Stomach smooth muscle (tissue), 2 donors: ENCODE data around the gene ACP4.
"Not testable (repeated sequence)": the region's sequence is repeated elsewhere in the genome, so short reads cannot be mapped to it uniquely, and the experiment has no call there.

Source experiments
- H3K27ac ChIP-seq: one replicate; pipeline ENCODE4 v1.7.0; 2013; ENCODE audit warnings: mild to moderate bottlenecking, low read length, inconsistent platforms
- H3K27me3 ChIP-seq, 2 donors: one replicate each; pipeline ENCODE4 v1.7.0; 2013; ENCODE audit warnings: low read length in 2 of 2; ENCODE audit not compliant: insufficient read depth in 2 of 2, control insufficient read depth in 1 of 2
- H3K36me3 ChIP-seq, 2 donors: one replicate each; pipeline ENCODE4 v1.7.0; 2013; ENCODE audit warnings: low read length in 2 of 2; ENCODE audit not compliant: control insufficient read depth in 2 of 2, insufficient read depth in 2 of 2
- H3K4me1 ChIP-seq: one replicate; pipeline ENCODE4 v1.7.0; 2013; ENCODE audit warnings: low read length; ENCODE audit not compliant: control insufficient read depth, insufficient read depth
- H3K4me3 ChIP-seq, 2 donors: one replicate each; pipeline ENCODE4 v1.7.0; 2013; ENCODE audit warnings: low read length in 2 of 2
- H3K9ac ChIP-seq, 2 donors: one replicate each; pipeline ENCODE4 v1.7.0; 2013; ENCODE audit warnings: low read length in 2 of 2, mild to moderate bottlenecking in 1 of 2
- H3K9me3 ChIP-seq, 2 donors: one replicate each; pipeline ENCODE4 v1.7.0; 2013; ENCODE audit warnings: low read length in 2 of 2; ENCODE audit not compliant: control insufficient read depth in 2 of 2
- donor health status: healthy.
- donor health status: Pancreatic carcinoma.

ACP4 gene

DNA sequence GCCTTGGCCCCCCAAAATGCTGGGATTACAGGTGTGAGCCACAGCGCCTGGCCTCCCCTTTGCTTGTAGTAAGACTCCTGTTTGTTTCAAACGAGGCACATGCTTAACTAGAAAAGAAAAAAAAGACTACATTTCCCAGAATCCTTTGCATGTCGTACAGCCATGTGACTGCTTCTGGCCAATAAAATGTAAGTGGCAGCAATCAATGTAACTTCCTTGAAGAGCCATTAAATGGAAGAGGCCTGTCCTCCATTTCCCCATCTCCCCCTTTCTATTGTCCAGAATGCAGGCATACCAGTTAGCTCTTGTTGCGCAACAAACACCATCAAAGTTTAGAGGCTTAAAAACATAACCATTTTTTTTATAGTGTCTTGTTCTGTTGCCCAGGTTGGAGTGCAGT is 30.3 kb upstream of the ACP4 start:
- H3K4me1 ChIP-seq = no peaks in the 10 kb centered on the region
- no peaks in the 10 kb centered on the region for H3K36me3 ChIP-seq
- no peak overlapping the region for H3K4me3 ChIP-seq
- peaks cover 0 to 3% of the 10 kb centered on the region in 2 donors for H3K27me3 ChIP-seq
- H3K9me3 ChIP-seq = no peaks in the 10 kb centered on the region
- no peak overlapping the region for H3K9ac ChIP-seq
- H3K27ac ChIP-seq = no peak overlapping the region

DNA sequence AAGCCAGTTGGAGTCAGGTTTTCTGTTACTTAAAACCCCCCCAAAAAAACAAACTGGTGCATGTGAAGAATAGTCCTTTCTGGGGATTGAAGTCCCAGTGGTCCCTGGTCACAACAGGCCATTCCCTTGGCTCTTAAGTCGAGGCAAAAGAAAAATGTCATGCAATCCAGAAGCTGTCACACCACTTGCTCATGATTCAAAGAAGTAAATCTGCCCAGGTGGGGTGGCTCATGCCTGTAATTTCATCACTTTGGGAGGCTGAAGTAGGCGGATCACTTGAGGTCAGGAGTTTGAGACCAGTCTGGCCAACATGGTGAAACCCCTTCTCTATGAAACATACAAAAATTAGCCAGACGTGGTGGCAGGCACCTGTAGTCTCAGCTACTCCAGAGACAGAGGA is 28.7 kb upstream of the ACP4 start:
- not testable (repeated sequence) for H3K9me3 ChIP-seq, H3K4me1 ChIP-seq, H3K9ac ChIP-seq, H3K36me3 ChIP-seq, H3K27me3 ChIP-seq, H3K4me3 ChIP-seq, H3K27ac ChIP-seq

DNA sequence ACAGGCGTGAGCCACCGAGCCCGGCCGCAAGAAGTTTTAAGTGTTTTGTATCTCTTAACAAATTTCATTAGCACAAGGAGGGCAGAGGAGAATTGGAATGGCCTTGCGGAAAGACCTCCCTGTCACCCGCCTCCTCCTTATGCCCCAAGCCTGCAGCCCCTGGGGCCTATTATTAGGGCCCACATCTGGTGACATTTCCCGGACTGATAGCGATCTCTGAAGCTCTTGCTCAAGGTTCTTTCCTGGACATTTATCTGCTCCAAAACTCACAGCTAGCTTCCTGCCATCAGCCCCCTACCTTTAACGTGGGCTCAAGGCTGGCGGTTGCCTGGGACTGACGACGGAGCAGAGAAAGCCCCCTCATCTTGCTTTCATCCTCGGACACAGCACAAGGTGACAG is 26.7 kb upstream of the ACP4 start:
- H3K27me3 ChIP-seq, H3K4me3 ChIP-seq, H3K9me3 ChIP-seq, H3K9ac ChIP-seq, H3K4me1 ChIP-seq, H3K27ac ChIP-seq, H3K36me3 ChIP-seq: not testable (repeated sequence)

DNA sequence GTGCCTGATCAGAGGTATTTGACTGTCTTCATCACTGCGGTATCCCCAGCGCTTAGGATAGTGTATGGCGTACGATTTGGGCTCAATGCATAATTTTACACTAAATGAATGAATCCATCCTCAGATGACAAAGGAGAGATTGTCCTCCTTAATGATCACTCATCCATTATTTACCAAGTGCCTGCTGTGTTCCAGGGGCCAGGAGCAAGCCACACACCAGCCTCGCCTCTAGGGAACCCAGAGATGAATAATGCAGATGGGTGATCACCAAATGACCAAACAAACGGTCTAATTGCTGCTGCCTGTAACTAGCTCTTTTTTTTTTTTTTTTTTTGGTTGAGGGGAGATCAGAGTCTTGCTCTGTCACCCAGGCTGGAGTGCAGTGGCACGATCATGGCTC is 25.8 kb upstream of the ACP4 start:
- Histone ChIP-seq H3K36me3 (no peaks in the 10 kb centered on the region), H3K9ac (no peak overlapping the region), H3K27ac (no peak overlapping the region), H3K4me1 (no peaks in the 10 kb centered on the region), H3K4me3 (no peak overlapping the region), H3K9me3 (no peaks in the 10 kb centered on the region), H3K27me3 (peaks cover 0 to 3% of the 10 kb centered on the region in 2 donors)

DNA sequence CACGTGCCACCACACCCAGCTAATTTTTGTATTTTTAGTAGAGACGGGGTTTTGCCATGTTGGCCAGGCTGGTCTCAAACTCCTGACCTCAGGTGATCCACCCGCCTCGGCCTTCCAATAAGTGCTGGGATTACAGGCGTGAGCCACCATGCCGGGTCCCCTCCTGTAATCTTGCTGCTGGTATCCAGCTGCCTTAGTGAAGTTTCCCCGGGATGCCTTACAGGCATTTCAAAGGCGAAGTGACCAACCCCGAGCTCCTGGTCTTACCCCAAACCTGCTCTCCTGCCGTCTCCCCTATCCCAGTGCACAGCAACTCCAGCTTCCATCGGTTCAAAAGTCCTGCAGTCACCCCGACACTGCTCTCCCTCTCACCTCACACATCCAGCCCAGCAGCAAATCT is 23.5 kb upstream of the ACP4 start:
- H3K36me3 ChIP-seq, H3K27me3 ChIP-seq: not testable (repeated sequence)

DNA sequence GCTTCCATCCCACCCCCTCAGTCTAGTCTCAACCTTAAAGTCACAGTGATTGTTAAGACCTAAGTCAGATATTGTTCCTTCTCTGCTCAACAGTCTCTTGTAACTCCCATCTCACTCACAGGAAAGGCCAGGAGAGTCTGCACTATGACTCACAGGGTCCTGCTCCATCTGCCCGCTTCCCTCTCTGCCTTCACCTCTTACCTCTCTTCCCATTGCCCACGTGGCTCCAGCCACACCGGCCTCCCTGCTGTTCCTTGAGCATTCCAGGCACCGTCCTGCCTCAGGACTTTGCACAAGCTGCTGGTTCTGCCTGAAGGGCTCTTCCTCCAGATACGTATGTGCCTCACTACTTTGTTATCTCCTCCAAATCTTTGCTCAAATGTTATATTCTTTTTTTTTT is 23.0 kb upstream of the ACP4 start:
- H3K36me3 ChIP-seq, H3K4me1 ChIP-seq, H3K4me3 ChIP-seq, H3K9me3 ChIP-seq, H3K9ac ChIP-seq, H3K27ac ChIP-seq, H3K27me3 ChIP-seq: not testable (repeated sequence)

More for the DNA sequence above, 23.5 kb upstream of the ACP4 start:
- H3K9ac ChIP-seq, H3K4me1 ChIP-seq, H3K4me3 ChIP-seq, H3K27ac ChIP-seq, H3K9me3 ChIP-seq: not testable (repeated sequence)

DNA sequence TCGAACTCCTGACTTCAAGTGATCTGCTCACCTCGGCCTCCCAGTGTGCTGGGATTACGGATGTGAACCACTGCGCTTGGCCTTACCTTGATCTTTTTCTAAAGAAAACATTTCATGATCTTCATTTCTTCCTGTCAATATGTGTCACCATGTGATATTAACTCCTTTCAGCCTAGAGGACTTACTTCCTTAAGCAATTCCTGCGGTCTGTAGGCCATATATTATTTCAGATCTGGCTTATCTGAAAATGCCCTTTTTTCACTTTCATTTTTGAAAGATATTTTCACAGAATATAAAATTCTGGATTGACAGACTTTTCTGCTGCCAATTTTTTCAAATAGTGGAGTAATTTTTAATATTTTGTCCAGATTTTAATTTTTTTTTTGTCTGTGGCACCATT is 21.9 kb upstream of the ACP4 start:
- H3K9me3 ChIP-seq = peaks cover 3 to 5% of the 10 kb centered on the region in 2 donors
- no peak overlapping the region for H3K9ac ChIP-seq
- no peak overlapping the region for H3K4me3 ChIP-seq
- H3K27me3 ChIP-seq = peaks cover 0 to 12% of the 10 kb centered on the region in 2 donors
- H3K4me1 ChIP-seq = no peaks in the 10 kb centered on the region
- no peak overlapping the region for H3K27ac ChIP-seq
- H3K36me3 ChIP-seq = no peaks in the 10 kb centered on the region

DNA sequence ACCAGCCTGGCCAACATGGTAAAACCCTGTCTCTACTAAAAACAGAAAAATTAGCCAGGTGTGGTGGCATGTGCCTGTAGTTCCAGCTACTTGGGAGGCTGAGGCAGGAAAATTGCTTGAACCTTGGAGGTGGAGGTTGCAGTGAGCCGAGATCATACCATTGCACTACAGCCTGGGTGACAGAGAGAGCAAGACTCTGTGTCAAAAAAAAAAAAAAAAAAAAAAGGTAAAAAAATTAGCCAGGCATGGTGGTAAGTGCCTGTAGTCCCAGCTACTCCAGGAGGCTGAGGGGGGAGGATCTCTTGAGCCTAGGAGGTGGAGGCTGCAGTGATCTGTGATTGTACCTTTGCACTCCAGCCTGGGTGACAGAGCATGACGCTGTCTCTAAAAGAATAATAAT is 20.1 kb upstream of the ACP4 start, which contains the start of gene GPR32:
TSS of gene GPR32 (plus strand) at position 301 of the 400 bp plus-strand sequence. CDS start 137 bp downstream, outside the sequence.
- peaks cover 3 to 15% of the 10 kb centered on the region in 2 donors for H3K27me3 ChIP-seq
- not testable (repeated sequence) for H3K36me3 ChIP-seq

DNA sequence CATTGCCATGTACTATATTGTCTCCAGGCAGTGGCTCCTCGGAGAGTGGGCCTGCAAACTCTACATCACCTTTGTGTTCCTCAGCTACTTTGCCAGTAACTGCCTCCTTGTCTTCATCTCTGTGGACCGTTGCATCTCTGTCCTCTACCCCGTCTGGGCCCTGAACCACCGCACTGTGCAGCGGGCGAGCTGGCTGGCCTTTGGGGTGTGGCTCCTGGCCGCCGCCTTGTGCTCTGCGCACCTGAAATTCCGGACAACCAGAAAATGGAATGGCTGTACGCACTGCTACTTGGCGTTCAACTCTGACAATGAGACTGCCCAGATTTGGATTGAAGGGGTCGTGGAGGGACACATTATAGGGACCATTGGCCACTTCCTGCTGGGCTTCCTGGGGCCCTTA is 19.3 kb upstream of the ACP4 start:
- Histone ChIP-seq H3K9ac (no peak overlapping the region), H3K27ac (no peak overlapping the region), H3K4me1 (no peaks in the 10 kb centered on the region), H3K4me3 (no peak overlapping the region), H3K36me3 (no peaks in the 10 kb centered on the region), H3K27me3 (peaks cover 3 to 15% of the 10 kb centered on the region in 2 donors), H3K9me3 (peaks cover 3 to 5% of the 10 kb centered on the region in 2 donors)

More for the DNA sequence above, 20.1 kb upstream of the ACP4 start, which contains the start of gene GPR32:
- H3K4me3 ChIP-seq, H3K4me1 ChIP-seq, H3K9me3 ChIP-seq, H3K27ac ChIP-seq, H3K9ac ChIP-seq: not testable (repeated sequence)

DNA sequence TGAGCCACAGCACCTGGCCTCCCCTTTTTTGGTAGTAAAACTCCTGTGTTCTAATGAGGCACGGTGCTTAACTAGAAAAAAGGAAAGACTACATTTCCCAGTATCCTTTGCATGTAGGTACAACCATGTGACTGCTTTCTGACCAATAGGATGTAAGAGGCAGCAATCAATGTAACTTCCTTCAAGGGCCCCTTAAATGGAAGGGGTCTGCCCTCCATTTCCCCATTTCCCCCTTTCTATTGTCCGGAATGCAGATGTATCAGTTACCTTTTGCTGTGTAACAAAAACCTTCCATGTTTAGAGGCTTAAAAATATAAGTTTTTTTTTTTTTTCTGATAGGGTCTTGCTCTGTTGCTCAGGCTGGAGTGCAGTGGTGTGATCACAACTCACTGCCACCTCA is 17.7 kb upstream of the ACP4 start:
- Histone ChIP-seq H3K36me3 (no peaks in the 10 kb centered on the region), H3K27ac (no peak overlapping the region), H3K4me3 (no peak overlapping the region), H3K27me3 (peaks cover 4 to 16% of the 10 kb centered on the region in 2 donors), H3K4me1 (no peaks in the 10 kb centered on the region), H3K9ac (no peak overlapping the region), H3K9me3 (peaks cover 3 to 5% of the 10 kb centered on the region in 2 donors)

DNA sequence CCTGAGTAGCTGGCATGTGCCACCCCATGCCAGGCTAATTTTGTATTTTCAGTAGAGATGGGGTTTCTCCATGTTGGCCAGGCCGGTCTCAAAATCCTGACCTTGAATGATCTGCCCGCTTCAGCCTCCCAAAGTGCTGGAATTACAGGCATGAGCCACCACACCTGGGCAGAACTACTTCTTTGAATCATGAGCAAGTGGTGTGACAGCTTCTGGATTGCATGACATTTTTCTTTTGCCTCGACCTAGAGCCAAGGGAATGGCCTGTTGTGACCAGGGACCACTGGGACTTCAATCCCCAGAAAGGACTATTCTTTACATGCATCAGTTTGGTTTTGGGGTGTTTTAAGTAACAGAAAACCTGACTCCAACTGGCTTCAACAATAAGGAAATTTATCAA is 17.3 kb upstream of the ACP4 start:
- not testable (repeated sequence) for H3K9me3 ChIP-seq, H3K36me3 ChIP-seq, H3K4me3 ChIP-seq, H3K4me1 ChIP-seq, H3K27ac ChIP-seq, H3K9ac ChIP-seq
- peaks cover 9 to 20% of the 10 kb centered on the region in 2 donors for H3K27me3 ChIP-seq
